RCC 7860 (cell line): Measurements from ENCODE around the gene PNMA1.
A peak's percentile ranks its signal among the peaks of the same experiment; 100 is the strongest.

Experiments used
- DNase-seq: peaks from one replicate; pipeline ENCODE4 v3.0.0-alpha.2; 2015; ENCODE audit warnings: low spot score
- FAIRE-seq: peaks from 2 replicates; lab custom pipeline; 2012; peaks lifted over from hg19 to GRCh38; lab: Jason Lieb, UNC

Gene PNMA1

GRCh38 chr14:73713803-73714655, at the start of gene PNMA1:
TSS of gene PNMA1 (minus strand) at chr14:73714384. CDS start at chr14:73713639, 745 bp downstream.
- FAIRE-seq (no peak), DNase-seq (peak; percentile 62)

GRCh38 chr14:73763396-73763795, 49.2 kb upstream of the PNMA1 start:
- no peak for FAIRE-seq
- DNase-seq, result no peak

- DNase-seq, result peak; percentile 36
- FAIRE-seq, result no peak
These were observed 48.2 kb upstream of the PNMA1 start for GRCh38 chr14:73762375-73762822.

GRCh38 chr14:73761618-73762355, 47.6 kb upstream of the PNMA1 start:
- no peak for DNase-seq
- FAIRE-seq, result no peak

- FAIRE-seq, result no peak
- DNase-seq, result no peak
These were observed 46.7 kb upstream of the PNMA1 start for GRCh38 chr14:73760598-73761586.

GRCh38 chr14:73759714-73760597, 45.8 kb upstream of the PNMA1 start:
- peak; percentile 92 for DNase-seq
- no peak for FAIRE-seq

GRCh38 chr14:73759183-73759713, 45.1 kb upstream of the PNMA1 start:
- DNase-seq (no peak), FAIRE-seq (no peak)

- DNase-seq (peak; percentile 52), FAIRE-seq (no peak)
These were observed 44.4 kb upstream of the PNMA1 start for GRCh38 chr14:73758392-73759182.

GRCh38 chr14:73757876-73758391, 43.8 kb upstream of the PNMA1 start:
- DNase-seq (no peak), FAIRE-seq (no peak)

GRCh38 chr14:73757381-73757780, 43.2 kb upstream of the PNMA1 start:
- DNase-seq (no peak), FAIRE-seq (no peak)

- no peak for DNase-seq
- FAIRE-seq, result no peak
These were observed 41.3 kb upstream of the PNMA1 start for GRCh38 chr14:73755434-73756014.

GRCh38 chr14:73754911-73755360, 40.8 kb upstream of the PNMA1 start:
- no peak for DNase-seq
- no peak for FAIRE-seq

- DNase-seq (no peak), FAIRE-seq (no peak)
These were observed 40.0 kb upstream of the PNMA1 start for GRCh38 chr14:73753887-73754795.

GRCh38 chr14:73753124-73753886, 39.1 kb upstream of the PNMA1 start:
- DNase-seq (no peak), FAIRE-seq (no peak)

- DNase-seq (no peak), FAIRE-seq (no peak)
These were observed 38.3 kb upstream of the PNMA1 start for GRCh38 chr14:73752297-73752992.
